NK-92 (cell line): ENCODE results near the gene TSHZ2.

ENCODE experiments used
- DNase-seq: peaks from one replicate; lab custom pipeline; 2025; ENCODE audit not compliant: unreplicated experiment; lab: John Stamatoyannopoulos, UW

Gene TSHZ2

DNA sequence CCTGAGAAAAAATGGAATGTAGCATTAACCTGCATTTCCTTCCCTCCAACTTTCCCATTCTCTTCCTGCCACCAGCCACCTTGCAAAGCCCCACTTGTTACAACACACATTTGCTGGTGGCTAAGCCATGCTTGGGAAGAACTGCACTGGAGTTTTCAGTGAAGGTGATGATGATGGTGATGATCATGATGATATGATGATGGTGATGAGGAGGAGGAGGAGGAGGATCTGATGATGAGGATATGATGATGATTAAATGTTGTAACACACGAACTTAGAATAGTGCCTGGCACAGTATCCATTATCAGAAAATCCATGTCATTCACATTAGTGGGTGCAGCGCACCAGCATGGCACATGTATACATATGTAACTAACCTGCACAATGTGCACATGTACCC lies 297.2 kb downstream of the TSHZ2 start:
- no peak for DNase-seq

DNA sequence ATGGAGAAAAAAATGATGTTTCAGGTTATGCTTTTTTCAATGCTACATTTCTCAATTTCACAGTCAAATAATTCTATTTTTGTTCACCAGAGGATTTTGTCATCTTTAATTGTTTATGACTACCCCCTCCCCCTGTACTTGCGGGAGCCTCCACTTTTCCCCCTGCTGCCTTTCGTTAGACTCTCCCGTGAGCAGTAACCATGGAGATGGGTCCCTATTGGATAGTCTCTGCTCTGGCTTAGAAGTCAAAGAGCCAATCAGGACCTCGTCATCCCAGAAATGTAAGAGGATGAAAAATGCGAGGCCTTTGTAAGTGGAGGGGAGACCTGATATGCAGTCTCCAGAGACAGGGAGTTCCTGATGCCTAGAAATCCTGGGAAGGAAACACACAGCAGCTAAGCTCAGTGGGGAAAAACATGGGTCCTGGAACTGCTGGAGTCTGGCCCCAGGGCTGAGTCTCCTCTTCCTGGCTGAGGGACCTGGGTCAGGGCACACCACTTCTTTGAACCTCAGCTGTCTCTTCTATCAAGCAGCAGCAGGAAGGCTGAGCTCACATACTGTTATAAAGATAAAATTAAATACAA lies 298.7 kb downstream of the TSHZ2 start:
- DNase-seq: no peak

DNA sequence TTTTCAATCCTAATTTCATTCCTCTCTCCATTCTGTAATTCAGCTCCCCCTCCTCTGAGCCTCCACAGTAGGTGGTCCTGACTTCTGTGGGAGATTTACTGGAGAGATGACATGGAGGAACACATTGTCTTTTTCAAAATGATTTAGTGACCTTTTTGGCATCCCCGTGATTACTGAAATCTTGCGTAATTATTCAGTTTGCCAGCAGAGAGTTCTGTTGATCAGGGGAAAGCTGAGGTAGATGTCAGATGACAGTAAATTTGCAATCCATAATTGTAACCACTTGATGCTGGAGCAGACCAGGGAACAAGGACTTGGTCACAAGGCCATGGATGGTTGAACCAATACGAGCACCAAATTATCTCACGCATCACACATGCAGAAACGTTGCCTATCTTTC lies 302.2 kb downstream of the TSHZ2 start:
- DNase-seq: no peak

DNA sequence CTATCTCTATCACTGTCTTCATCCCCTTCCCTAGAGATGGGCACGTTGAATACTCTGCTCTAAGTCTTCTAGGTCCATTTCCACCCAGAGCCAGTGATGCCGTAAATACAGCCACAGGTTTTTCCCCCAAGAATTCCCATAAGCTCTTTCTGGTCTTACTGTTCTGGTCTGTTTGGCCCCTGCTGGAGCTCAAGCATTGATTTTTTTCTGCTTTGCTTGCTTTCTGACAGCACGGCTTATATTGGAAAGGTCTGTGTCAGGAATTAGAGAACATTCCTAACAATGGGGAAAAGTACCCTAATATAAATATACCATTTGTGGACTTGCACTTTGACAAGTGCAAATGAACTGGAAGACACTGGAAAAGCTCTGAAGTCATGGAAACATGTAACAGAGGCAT lies 302.6 kb downstream of the TSHZ2 start:
- DNase-seq: no peak

DNA sequence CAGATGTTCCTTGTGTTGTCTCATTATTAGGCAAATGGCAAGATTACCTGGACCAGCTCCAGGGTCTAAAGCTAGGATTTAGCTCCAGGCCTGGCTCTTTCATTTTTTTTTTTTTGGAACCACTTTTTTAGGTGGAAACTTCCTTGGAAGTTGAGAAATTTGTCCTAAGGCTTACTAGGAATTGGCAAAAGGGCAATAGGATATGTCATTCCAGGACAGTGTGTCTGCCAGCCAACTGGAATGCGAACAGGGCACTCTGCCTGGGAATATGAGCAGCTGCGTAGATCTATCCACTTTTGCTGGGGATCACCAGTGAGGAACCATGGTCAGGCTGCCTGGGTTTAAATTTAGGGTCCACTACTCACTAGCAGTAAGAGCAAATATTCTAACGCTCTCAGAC lies 304.0 kb downstream of the TSHZ2 start:
- DNase-seq: no peak

DNA sequence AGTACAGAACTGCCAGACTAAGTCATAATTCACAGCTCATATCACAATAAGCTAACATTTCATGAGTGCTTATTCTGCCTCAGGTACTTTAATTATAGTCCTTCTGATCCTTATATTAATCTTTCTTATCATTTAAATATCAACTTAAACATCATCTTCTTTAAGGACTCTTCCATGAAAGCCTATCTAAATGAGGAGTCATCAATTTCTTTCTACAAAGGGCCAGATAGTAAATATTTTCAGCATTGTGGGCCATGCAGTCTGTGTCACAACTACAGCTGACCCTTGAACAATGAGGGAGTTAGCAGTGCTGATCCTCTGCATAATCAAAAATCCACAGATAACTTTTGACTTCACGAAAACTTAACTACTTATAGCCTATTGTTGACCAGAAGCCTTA lies 306.4 kb downstream of the TSHZ2 start:
- DNase-seq: no peak

DNA sequence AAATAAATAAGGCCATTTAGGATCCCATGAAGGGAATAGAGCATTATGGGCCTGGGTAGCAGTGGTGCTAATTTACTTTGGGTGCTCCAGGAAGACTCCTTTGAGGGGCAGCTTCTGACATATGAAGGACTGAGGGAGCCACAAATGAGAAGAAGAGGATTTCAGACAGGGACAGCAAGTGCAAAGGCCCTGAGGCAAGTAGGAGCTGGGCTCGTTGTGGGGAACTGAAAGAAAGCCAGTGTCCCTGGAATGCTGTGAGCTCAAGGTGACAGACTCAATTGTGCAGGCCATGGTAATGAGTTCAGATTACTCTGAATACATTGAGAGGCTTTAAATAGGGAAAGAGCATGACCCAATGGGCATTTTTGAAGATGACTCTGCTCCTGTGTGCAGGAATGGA lies 307.6 kb downstream of the TSHZ2 start:
- DNase-seq: no peak

DNA sequence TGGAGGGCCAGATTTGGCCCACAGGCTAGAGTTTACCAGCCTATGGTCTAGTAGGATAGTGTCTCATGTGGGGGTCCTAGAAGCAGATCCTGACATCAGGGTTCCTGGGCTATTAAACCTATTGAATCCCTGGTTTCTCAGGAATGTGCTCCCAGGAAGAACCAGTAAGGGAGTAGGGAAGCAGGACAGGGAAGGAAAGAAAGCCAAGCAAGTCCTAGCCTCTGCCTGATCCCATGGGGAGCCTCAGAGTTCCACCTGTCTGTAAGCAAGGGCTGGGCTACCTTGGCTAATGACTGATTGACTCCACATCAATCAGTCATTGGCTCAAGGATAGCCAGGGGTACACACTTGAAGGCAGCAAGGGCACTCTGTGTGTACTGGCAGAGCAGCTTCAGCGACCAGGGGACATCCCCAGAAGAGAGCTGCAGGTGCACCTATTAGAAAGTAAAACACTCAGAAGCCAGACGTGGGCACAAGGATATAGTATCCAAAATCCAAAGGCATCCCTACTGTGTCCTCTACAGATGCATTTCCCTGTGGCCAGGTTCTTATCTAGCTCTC lies 309.5 kb downstream of the TSHZ2 start:
- no peak for DNase-seq

DNA sequence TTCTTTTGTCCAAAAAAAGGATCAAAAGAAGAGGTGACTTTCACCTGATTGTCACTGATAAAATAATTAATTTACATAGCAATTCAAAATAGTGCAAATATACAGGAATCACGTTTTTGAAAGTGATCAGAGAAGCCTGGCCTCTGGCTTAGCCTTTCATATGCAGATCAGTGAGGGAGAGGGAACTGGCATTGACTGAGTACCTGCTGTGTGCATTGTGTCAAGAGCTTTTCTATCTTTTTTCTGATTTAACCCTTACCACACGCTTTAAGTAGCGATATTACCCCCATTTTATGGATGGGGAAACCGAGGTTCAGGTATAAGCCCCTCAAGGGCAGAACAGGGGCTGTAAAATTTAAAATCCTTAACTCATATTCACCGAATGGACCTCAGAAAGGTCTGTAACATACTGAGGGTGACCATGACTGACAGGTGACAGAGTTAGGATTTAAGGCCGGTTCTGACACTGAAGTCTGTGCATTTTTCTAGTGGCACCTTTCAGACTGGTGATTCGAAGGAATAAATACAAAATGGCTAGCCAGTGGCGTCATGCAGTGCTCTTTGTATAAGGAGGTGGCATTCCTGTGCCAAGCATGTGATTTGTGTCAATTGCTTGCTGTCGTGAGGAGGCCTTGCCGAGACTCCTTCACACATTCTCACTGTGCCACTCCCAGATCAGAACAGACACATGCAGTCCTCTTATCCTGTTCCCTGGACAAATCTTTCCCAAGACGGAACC lies 310.2 kb downstream of the TSHZ2 start:
- no peak for DNase-seq

DNA sequence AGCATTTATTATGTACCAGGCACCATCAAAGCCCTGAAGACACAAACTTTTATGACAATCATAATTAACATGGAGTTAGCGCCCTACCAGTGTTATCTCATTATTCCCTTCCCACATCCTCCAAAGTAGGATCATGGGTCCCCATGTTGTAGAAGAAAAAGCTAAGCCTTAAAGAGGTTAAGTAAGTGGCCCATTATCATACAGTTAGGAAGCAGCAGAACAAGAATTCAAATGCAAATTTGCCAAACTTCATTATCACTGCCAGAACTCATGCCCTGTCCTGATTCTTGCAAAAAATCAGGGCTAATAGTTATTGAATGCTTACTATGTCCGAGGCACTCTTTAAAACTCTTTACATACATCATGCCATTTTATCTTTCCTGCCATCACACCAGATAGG lies 310.9 kb downstream of the TSHZ2 start:
- DNase-seq: no peak

DNA sequence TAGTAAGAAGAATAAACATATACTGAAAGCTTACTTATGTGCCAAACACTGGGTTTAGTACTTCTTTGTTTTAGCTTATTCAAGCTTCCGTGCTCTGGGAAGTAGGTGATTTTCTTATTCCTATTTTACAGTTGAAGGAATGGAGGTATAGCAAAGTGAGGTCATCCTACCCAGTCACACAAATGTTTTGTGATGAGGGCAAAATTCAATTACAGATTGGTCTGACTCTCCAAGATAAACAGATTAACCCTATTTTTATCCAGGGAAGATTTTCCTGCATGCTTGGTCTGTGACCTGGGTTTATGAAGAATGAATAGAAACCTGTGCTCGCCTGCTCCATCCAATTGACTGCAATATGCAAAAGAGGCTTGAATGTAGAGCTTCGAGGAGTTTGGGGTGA lies 311.4 kb downstream of the TSHZ2 start:
- DNase-seq: no peak

DNA sequence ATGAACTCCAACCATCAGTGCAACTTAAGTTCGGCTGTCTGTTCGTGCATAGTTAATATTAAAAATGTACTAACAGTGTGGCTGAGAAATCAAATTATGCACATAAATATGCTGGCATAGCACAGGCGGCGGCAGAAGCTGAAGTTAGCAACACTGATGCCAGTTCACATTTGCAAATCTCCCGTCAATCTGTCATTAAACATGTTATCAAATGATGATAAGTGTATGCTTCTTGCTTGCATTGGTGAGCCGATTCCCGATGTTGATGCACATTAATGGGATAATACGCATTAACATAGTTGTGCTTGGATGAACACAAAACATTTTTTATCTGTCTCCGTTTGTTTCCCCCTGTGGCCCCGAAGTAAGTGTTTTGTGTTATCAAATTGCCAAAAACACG lies 312.1 kb downstream of the TSHZ2 start:
- DNase-seq: no peak

DNA sequence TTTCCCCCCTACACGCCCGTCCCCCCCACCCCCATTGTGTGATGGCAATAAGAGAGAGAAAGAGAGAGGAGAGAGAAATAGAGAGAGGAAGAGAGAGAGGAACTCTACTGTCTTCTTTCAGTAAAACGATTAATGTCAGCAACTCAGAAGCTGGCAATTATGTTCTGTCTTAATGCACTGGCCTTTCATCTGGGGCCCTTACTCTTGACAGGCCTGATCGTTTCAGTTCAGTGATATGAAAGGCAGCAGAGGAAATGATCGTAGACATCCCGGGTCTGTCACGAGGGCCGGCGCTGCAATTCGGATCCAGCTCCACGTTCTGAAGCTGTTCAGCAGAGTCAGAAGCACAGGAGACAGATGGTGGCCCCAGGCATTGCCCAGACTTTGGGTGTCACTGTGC lies 312.5 kb downstream of the TSHZ2 start:
- no peak for DNase-seq

DNA sequence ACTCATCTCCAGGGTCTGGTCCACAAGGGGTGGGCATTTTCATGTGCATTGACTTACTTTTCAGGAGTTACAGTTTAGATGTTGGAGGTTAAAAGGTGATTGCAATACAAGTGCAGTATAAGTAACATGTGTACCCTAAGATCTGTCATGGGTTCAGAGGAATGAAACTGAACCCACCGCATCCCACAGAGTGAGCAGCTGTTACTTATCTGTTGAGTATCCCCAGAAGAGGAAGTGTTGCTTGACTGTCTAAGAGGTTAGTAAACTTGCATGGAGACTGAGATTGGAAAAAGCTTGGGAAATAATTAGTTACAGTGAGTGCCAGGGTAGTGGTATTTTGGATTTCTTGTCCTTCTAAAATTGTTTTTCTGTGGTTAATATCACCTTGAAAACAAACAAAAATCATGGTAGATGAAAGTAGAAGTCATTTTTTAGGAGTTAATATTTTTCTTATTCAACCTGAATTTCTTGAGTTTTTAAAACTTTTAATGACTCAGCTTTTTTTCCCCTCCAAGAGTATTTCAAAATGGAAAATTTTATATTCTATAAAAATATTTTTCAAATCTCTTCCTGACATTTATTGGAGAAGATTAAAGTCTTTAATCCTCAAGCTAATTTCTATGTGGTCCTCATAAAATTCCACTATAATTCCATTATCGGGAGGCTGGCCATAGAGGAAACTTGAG lies 315.3 kb downstream of the TSHZ2 start:
- DNase-seq: no peak

DNA sequence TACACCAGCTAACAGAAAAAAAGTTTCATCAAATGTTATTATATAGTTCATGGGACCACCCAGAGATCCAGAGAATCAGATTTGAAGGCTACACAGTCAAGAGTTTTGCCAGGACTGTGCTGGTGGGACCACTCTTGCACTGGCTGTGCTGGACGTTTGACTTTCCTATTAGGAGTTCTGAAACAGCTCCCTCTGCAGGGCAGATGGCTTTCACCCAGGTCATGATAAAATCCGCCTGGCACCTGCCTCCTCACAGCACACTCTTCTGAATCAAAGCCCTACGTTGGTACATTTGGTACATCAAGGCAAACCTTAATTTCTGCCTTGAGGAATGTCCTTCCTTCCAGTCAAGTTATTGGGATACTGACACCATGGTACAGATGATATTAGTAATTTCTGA lies 319.4 kb downstream of the TSHZ2 start:
- DNase-seq: no peak

DNA sequence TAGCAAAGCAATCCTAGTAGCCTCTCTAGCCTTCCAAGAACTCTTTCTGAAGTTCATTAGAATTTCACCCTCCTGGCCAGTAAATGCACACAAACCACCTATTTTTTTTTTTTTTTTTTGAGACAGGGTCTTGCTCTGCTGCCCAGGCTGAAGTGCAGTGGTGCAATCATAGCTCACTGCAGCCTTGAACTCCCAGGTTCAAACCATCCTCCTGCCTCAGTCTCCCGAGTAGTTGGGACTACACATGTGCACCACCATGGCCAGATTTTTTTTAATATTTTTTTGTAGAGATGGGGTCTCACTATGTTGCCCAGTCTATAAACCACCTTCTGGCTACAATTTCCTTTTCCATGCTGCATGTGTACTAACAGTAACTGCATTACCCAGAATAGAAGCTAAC lies 320.2 kb downstream of the TSHZ2 start:
- no peak for DNase-seq

DNA sequence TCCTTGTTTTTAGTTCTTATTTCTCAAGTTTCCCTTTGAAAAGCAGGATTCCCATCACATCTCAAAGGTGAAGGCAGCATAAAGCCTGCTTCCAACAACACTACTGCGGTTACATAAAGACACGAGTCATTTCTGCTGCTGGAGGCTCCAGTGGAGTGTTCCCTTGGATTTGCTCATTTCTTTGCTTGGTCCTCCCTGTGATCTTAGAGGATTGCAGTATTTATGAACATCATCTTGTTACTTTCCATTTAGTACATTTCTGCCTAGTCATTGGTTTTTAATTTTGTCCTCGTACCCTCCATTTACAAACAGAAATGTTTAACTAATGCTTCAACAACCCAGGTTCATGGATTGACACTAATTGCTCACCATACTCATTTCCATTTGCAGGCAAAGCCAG lies 322.6 kb downstream of the TSHZ2 start:
- DNase-seq: no peak

DNA sequence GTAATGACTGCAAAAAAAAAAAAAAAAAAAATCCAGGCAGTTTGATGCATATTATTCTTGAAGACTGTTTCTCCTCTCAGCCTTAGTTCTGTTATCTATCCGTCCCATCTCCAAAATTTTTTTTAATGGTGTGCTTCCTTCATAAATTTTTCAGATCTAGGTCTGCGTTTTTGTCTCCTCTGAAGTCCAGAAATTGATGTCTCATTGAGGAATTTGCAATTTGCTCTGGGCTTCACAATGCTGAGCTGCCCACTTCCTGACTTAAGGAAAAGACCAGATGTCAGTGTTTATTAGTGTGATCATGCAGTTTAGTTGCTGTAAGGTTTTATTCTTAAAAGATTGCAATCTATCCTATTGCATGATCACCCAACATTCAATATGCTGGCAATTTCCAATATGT lies 323.9 kb downstream of the TSHZ2 start:
- no peak for DNase-seq

DNA sequence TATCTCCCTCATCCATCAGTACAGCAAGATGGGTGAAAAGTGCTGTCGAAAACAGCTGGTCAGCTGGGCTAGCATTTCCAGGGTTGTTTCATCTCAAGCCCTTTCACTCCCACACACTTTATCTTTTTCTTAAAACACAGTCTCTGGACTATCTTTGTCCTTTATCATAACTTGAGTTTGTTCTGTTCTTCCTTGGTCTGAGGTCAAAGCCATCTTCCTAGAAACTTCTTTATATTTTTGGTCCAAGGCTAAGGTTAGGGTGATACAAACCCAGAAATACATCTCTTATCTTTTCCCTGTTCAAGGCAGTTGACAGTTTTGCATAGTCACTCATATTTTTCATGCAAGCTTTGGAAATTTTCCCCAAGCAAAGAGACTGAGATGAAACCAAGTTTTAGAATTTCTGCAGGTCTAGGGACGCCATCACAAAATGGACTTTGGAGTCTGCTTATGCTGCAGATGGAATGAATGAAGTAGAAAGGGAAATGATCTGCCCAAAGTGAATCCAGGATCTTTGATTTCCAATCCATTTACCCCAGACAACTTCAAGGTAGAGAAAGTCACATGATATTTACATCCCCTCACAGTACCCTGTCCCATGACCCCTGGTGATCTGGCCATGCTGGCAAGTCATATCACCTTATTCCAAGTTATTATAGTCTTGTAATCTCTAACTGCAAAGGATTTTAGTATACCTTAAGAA lies 324.4 kb downstream of the TSHZ2 start:
- no peak for DNase-seq

DNA sequence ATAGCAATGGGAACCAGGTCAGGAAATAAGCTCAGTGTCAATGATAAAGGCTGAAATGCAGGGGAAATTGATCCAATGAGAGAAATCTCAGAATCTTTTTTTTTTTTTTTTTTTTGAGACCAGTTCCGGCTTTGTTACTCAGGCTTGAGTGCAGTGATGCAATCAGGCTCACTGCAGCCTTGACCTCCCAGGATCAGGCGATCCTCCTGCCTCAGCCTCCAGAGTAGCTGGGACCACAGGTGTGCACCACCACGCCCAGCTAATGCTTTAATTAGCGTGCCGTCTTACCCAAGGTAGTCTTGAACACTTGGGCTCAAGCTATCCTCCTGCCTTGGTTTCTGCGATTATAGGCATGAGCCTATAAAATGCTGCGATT lies 325.0 kb downstream of the TSHZ2 start:
- no peak for DNase-seq

DNA sequence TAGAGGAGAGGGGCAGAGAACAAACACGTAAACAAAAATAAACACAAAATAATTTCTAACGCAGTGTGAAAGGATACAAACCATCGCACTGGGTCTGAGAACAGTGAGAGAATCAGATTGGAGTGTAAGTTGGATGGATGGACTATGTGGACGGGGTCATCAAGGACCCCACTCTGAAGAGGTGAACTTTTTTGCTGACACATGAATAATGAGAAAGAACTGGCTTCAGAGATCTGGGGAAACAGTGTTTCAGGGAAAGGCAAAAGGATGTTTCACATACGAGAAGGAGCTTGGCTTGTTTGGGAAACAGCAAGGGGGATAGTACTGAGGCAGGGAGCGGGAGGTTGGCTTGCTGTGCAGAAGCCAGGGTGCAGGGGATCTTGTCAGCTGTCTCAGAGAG lies 326.1 kb downstream of the TSHZ2 start:
- DNase-seq: no peak

DNA sequence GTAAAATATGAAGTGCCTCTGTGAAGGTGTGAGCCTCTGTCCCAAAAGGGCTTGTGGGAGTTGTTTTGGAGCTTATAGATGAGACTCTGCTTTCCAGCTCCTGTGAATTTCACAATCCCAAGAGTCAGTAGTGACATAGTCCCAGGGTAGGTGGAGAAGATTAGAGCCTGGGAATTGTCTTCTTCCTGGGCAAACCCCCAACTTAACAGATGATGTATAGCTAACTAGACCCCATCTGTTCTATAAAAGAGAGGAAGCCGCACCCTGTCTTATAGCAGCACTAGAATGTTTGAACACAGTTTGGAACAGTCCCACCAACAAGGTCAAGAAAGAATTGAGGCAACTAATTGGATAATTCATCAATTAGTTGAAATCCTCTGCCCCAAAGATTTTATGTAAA lies 326.8 kb downstream of the TSHZ2 start:
- DNase-seq: no peak
